Stimulated activated CD8-positive, alpha-beta memory T cell treated with anti-CD3 and anti-CD28 coated beads, Interleukin-15, amount 100 ng/mL, for 24 hours (primary cell): Measurements from ENCODE around the gene MYO9B.

Experiments used
- DNase-seq: peaks from one replicate; pipeline ENCODE4 v3.0.0-alpha.2; 2020; ENCODE audit warnings: low read depth

The MYO9B gene, protein sequence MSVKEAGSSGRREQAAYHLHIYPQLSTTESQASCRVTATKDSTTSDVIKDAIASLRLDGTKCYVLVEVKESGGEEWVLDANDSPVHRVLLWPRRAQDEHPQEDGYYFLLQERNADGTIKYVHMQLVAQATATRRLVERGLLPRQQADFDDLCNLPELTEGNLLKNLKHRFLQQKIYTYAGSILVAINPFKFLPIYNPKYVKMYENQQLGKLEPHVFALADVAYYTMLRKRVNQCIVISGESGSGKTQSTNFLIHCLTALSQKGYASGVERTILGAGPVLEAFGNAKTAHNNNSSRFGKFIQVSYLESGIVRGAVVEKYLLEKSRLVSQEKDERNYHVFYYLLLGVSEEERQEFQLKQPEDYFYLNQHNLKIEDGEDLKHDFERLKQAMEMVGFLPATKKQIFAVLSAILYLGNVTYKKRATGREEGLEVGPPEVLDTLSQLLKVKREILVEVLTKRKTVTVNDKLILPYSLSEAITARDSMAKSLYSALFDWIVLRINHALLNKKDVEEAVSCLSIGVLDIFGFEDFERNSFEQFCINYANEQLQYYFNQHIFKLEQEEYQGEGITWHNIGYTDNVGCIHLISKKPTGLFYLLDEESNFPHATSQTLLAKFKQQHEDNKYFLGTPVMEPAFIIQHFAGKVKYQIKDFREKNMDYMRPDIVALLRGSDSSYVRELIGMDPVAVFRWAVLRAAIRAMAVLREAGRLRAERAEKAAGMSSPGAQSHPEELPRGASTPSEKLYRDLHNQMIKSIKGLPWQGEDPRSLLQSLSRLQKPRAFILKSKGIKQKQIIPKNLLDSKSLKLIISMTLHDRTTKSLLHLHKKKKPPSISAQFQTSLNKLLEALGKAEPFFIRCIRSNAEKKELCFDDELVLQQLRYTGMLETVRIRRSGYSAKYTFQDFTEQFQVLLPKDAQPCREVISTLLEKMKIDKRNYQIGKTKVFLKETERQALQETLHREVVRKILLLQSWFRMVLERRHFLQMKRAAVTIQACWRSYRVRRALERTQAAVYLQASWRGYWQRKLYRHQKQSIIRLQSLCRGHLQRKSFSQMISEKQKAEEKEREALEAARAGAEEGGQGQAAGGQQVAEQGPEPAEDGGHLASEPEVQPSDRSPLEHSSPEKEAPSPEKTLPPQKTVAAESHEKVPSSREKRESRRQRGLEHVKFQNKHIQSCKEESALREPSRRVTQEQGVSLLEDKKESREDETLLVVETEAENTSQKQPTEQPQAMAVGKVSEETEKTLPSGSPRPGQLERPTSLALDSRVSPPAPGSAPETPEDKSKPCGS (N-terminal part only)

DNA sequence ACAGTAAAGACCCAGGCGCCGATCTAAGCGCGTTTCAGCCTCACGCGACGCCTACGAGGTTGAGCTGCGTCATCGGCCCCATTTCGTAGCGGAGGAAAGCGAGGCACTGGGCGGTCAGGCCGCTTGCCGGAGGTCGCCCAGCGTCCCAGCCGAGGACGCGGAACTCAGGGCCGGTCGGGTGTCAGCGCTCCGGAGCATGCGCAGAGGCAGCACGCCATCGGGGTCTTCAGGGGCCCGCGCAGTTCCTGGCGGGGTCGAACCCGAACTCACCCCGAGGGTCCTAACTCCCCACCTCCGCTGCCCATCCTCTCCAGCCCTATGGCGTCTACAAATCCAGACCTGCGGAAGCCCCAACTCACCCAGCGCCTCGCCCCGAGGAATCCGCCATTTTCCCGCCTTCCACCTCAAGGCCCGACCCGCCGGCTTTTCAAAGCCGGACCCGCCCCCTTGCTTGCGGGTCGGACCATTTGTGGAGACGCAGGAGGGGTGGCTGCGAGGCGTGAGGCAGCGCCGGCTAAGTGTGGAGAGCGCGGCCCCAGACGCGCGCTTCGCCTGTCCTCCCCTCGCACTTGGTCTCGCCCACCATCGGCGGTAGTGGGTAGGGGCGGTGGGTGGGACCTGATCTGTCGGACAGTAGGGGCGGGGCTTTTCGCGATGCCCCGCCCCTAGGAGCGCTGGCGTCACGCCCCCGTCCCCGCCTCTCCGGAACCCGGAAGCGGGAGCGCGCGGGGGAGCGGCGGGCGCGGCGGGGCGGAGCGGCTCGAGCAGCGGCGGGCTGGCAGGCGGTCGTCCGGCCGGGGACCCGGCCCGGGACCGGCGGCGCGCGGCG, at the start of gene MYO9B, which contains the start of gene HAUS8:
Gene MYO9B (plus strand): TSS at position 743 of the 829 bp plus-strand sequence. CDS start 25,941 bp downstream, outside the sequence.
Gene HAUS8 (minus strand): TSS at position 418 of the 829 bp plus-strand sequence. CDS start 30 bp downstream, at position 388.
- peak; percentile 96 for DNase-seq

DNA sequence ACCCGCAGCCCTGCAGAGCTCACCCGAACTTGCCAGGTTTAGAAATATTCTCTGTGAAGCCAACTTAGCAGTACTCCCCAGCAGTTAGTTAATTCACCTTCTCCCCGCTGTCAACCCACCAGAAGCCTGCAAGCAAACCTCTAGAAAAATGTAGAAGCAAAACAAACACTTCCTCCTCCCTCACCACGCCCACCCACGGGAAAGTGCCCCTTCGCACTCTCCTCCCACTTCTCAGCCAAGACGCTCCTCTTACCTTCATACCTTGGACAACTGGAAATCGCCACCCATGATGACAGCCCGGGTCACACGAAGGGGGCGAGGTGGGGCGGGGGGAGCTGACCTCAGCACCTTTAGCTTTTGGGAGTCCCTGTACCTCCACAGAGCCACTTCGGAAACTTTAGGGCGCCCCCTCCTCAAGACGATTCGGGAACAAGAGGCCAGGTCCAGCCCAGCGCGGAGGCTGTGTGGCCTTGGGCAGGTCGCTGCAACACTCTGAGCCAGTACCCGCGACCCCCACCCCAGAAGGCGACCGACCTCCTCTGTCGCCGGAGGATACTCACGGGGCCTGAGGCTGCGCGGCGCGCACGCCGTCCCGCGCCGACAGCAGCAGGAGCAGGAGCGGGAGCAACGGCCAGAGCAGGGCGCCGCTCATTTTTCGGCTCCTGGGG, 49.5 kb upstream of the MYO9B start:
- no peak for DNase-seq

DNA sequence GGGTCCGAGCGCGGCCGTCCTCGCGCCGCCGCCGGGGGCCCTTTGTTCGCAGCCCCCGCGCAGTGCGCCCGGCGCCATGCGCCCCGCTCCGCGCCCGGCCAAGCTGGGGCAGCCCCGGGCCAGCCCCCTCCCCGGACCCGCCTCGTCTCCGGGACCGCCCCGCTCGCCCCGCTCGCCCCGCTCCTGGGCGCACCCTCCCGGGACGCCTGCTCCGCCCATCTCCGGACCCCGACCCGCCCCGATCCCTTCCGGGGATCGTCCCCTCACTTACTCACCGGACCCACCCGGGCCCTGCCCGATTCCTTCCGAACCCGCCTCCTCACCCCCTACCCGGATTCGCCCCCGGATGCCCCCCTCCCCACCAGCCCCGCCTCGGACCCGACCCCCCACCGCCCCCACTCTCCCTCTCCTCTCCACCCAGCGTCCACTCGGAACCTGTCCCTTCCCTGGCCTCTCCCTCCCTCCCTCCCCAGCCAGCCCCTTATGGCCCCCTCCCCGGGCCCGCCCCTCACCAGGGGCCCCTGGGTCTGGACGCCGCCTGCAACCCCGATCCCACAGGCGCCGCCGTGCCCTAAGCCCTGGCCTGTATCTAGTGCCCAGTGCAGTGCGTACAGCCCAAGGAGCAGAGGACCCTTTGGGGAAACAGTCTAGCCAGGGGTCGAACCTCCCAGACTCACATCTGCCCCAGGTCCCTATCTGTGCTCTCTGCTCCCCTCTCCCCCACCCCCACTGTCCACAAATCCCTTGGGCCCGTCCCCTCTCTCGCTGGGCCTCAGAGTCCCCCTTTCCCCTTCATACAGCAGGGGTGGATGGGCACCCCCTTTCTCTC, 48.7 kb upstream of the MYO9B start, which contains the start of gene CPAMD8:
Gene CPAMD8 (minus strand): TSS at position 105 of the 829 bp plus-strand sequence. CDS start 168 bp downstream, outside the sequence.
- DNase-seq: no peak

DNA sequence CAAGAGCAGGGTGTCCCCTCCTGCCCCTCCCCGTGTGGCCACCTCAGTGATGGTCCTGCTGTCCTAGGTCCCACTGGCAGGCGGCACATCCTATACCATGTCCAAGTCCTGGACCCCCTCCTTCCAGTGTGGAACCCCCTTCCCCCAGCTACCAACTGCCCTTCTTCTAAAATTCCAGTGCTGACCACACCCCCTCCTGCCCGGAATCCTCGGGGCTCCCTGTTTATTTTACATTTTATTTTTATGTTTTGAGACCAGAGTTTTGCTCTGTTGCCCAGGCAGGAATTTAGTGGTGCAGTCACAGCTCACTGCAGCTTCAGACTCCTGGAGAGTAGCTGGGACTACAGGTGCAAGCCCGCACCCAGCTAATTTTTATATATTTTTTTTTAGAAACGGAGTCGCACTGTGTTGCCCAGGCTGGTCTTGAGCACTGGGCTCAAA, 48.0 kb upstream of the MYO9B start:
- no peak for DNase-seq

DNA sequence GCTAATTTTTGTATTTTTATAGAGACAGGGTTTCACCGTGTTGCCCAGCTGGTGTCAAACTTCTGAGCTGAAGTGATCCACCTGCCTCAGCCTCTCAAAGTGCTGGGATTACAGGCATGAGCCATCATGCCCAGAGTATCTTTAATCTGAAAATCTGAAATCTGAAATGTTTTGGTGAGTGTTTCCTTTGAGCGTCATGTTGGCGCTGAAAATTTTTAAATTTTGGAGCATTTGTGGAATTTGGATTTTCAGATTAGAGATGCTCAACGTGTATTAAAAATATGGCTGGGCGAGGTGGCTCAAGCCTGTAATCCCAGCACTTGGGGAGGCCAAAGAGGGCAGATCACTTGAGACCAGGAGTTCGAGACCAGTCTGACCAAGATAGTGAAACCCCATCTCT, 43.8 kb upstream of the MYO9B start:
- no peak for DNase-seq

DNA sequence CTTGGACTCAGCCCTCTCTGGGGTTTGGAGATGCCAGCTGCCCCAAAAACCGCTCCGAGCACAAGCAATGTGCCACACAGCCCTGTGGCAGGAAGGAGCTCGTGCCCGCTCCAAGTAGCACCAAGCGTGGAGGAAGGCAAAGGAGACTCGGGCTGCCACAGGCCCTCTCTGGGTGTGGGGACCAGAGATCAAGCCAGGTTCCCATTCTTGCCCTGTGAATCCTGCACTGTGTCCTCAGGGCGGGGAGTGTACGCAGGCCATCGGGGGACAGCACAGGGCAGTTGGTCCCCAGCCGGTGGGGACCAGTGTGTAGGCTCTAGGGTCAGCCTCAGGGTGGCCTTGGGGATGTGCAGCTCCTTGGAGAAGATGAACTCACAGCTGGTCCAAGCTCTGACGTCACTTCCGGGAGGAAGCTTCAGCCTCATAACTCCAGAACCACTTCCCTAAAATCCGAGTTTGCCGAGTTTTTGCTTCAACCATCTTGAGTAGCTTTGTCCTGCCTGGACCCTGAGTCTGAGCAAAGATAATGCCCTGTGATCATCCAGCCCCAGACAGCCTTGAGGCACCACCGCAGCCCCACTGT, 39.6 kb upstream of the MYO9B start:
- DNase-seq: no peak

DNA sequence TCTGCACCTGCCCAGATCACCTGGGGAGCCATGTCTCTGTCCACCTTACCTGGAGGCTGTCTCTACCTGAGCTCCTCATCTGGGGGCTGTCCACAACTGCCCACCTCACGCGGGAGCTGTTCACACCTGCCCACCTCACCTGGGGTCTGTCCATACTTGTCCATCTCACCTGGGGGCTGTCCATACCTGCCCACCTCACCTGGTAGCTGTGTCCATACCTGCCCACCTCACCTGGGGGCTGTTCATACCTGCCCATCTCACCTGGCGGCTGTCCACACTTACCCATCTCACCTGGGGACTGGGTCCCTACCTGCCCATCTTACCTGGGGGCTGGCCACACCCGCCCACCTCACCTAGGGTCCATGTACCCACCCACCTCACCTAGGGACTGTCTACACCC, 38.9 kb upstream of the MYO9B start:
- DNase-seq: no peak

DNA sequence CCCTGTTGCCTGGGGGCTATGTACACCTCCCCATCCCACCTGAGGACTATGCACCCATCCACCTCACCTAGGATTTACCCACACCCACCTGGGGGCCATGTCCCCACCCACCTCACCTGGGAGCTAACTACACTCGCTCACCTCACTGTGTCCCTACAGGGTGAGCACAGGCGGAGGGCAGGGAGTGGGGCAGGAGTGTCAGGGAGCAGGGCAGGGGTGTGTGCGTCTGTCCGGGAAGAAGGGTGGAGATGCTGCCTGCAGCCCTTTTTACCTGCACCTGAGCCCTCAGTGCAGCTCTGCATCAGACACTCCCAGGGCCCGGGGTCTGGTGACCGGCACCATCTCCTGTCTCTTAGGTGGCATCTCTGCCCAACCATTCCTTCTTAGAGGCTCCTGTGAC, 38.4 kb upstream of the MYO9B start:
- DNase-seq: no peak

DNA sequence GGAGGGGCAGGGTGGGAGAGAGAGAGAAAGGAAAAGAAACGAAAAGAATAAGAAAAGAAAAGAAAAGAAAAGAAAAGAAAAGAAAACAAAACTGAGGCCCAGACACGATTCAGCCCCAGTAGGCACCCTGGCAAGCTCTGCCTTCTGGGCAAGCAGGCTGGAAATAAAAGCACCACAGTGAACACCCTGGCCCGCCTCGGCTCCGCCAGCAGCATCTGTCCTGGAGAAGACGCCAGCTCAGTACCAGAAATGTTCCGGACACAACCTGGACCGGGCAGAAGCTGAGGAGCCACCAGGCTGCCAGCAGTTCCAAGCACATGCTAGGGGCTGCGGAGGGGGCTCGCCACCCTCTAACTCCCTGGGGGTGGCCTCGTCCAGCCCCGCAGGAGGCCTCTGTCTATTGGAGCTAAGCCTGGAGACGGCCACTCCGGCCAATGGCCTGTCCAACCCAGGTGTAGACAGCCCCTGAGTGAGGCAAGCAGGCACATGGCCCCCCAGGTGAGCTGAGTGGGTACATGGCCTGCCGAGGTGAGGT, 37.5 kb upstream of the MYO9B start:
- DNase-seq: no peak

DNA sequence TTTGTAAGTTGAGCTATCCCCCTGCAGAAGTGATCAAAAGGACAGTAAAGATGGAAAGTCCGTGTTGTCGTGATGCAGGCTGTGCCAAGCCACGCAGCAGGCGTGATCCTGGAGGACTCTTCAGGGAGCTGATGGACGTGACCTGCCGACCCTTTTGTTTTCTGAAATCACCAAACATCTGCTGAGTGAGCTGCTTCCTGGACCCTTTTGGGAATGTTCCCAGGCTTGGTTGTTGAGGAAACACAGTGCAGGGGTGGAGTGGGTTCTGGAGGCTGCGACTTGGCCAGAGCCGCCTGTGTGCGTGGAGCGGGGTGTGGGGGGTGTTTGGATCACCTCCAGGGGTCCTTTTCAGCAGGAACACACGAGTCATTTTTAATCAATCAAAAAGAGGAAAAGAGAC, 33.6 kb upstream of the MYO9B start:
- DNase-seq: no peak

DNA sequence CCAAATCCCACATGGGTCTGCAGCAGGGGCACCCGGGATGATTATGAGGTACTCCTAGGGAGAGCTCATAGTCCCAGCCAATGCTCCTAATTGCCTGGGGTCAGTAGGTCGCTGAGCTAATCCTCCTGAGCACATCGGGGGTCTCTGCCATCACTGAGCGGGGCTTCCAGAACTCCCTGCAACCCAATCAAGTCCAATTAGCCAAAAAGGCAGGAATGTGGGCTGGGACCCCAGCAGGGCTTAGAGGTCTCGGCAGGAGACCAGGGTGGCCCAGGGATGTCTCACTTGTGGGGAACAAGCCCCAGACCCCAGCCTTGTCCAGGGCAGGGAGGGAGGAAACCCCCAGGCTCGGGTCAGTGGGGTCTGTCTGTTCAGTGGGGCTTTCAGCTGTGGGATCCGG, 31.8 kb upstream of the MYO9B start:
- DNase-seq: no peak

DNA sequence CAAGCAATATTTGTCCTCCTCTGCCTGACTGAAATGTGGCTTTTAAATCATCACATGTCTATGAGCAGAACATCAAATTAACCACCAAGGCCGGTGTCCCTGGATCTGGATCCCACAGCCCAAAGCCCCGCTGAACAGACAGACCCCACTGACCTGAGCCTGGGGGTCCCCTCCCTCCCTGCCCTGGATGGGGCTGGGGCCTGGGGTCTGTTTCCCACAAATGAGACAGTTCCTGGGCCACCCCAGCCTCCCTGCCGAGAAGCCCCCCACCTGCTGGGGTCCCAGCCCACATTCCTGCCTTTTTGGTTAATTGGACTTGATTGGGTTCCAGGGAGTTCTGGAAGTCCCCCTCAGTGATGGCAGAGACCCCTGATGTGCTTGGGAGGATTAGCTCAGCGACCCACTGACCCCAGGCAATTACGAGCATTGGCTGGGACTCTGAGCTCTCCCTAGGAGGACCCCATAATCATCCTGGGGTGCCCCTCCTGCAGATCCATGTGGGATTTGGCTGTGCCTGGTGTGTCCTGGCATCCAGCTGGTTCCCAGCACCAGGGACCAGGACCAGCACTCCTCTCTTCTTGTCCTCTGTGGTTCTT, 29.6 kb upstream of the MYO9B start:
- DNase-seq: no peak

DNA sequence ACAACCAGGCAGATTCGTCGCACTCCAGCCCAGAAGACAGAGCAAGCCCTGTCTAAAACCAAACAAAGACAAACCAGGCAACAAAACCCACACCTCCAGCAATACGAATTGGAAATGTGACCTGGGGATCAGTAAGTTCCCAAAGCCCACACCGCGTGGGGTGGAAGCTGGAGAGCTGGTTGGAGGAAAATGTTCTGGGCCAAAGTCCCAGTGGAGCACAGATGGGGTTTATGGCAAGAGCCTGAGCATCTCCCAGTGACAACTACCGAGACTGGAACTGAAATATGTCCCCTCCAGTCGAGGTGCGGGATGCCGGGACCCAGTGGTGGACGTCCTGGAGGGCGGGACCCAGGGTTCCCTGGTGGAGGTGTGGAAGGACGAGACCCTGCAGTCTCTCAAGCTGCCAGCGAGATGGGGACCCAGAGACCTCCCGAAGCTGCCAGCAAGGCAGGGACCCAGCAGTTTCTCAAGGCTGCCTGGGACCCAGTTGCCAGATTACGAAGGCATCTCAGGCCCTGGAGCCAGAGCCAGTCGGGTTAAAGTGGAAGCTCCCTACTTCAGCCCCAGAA, 26.6 kb upstream of the MYO9B start:
- DNase-seq: no peak

DNA sequence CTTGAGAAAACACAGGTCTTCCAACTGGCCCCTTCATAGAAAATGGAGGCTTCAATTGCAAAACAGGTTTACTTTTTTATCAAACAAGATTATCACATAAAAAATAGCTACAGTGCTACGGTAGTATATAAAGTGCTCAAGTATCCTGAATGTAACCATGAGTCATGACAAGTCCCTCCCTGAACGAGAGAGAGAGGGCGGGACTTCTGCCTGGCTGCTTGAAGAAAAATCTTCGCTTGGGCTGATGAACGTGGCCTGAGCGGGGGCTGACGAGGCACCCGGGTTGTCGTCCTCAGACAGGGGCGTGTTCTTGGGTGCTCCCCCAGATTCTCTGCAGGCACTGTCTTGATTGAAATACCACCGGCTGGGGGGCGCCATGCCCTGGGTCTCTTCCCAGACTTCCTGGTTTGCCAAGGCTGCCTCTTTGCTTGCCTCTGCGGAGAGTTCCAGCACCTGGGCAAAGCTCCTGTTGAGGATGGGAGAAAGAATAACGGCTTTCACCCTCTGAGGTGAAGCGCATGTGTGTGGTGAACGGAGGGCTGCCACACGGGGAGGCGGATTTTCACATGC, 25.8 kb upstream of the MYO9B start:
- no peak for DNase-seq

DNA sequence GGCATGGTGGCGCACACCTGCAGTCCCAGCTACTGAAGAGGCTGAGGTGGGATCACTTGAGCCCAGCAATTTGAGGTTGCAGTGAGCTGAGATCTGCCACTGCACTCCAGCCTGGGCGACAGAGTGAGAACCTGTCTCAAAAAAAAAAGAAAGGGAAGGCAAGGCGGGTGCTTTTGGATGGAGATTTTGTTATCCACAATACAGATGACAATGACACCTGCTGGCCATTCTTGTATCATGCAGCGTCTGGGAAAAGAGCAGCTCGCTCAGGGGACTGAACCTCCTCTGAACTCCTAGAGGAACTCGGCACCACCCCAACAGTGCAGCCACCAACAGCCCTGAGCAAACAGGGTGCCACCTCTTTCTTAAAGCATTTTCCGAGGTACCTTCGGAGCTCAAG, 23.1 kb upstream of the MYO9B start:
- DNase-seq: no peak

DNA sequence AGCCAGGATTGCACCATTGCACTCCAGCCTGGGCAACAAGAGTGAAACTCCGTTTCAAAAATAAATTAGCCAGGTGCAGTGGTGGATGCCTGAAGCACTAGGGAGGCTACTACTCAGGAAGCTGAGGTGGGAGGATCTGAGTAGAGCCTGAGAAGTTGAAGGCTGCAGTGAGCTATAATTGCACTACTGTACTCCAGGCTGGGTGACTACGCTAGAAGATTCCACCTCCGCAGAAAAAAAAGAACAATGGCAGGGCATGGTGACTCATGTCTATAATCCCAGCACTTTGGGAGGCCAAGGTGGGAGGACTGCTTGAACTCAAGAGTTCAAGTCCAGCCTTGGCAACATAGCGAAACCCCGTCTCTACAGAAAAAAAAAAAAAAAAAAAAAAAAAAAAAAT, 20.8 kb upstream of the MYO9B start:
- no peak for DNase-seq

DNA sequence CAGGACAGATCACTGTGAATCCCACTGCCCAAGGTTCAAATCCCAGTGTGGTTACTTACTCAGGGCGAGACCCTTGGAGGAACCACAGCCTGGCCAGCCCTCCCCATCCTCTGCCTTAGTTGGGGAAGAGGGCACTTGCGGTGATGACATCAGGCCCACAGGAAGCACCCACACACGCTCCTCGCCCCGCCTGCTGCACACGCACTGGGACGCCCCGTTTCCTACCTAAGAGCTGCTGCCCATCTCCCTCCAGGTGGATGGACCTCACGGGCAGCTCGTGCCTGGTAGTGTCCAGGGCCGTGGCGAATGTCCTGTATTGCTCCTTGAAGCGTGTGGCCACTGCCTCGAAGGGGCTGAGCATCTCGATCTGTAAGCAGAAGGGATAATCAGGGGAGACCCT, 19.9 kb upstream of the MYO9B start:
- DNase-seq: no peak

DNA sequence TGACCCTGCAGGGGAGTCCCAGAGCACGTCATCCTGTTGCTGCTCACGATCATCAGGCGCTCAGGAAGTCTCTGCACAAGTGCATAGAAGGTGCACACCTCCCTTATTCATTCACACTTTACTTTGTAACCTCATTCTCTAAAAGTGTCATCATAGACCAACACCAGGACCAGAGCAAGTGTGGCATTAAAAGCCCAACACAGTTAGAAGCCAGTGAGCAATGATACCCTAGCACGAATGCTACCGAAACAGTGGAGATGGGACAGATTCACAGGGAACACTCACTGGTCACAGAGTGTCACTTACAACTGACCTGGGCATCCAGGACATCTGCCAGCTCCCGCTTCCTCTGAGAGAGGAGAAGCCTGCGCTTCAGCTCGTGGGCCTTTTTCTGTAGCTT, 17.3 kb upstream of the MYO9B start:
- DNase-seq: no peak
